Activated T-cell treated with anti-CD3 and anti-CD28 coated beads, Interleukin-2, amount 50 U/mL, for 4 hours (primary cell): ENCODE measurements around the gene NR2F2. TPM values are rescaled to one million over a fixed set of nuclear protein-coding genes. Genes with fewer than 3 reads are reported as not detected.

ENCODE experiments used
- ATAC-seq, 2 donors: fragments of 200-7000 bp; cut with Tn5 transposase; one replicate each; pipeline ENCODE4 v1.10.0; 2021
- DNase-seq: peaks from one replicate; pipeline ENCODE4 v3.0.0-alpha.2; 2020
- H3K27me3 Mint-ChIP-seq: one replicate; pipeline ENCODE4 v1.8.0; 2021; ENCODE audit warnings: low read depth, mixed read lengths
- H3K36me3 Mint-ChIP-seq: one replicate; pipeline ENCODE4 v1.8.0; 2022; ENCODE audit warnings: mixed read lengths; ENCODE audit not compliant: insufficient read depth
- H3K4me1 Mint-ChIP-seq: one replicate; pipeline ENCODE4 v1.8.0; 2021; ENCODE audit warnings: low read depth, mixed read lengths
- H3K4me3 Mint-ChIP-seq: one replicate; pipeline ENCODE4 v1.8.0; 2021; ENCODE audit warnings: mild to moderate bottlenecking, moderate library complexity, mixed read lengths
- H3K9me3 Mint-ChIP-seq: one replicate; pipeline ENCODE4 v1.8.0; 2021; ENCODE audit warnings: mixed read lengths
- total RNA-seq, 3 donors: library from RNA; stranded (reverse); gene quantifications; one replicate each; pipeline ENCODE4 v1.2.1, GENCODE V29; 2021

NR2F2 gene
- total RNA-seq, 3 donors from 2014 or later, result 0.13 to 0.24 (median 0.15) TPM

DNA sequence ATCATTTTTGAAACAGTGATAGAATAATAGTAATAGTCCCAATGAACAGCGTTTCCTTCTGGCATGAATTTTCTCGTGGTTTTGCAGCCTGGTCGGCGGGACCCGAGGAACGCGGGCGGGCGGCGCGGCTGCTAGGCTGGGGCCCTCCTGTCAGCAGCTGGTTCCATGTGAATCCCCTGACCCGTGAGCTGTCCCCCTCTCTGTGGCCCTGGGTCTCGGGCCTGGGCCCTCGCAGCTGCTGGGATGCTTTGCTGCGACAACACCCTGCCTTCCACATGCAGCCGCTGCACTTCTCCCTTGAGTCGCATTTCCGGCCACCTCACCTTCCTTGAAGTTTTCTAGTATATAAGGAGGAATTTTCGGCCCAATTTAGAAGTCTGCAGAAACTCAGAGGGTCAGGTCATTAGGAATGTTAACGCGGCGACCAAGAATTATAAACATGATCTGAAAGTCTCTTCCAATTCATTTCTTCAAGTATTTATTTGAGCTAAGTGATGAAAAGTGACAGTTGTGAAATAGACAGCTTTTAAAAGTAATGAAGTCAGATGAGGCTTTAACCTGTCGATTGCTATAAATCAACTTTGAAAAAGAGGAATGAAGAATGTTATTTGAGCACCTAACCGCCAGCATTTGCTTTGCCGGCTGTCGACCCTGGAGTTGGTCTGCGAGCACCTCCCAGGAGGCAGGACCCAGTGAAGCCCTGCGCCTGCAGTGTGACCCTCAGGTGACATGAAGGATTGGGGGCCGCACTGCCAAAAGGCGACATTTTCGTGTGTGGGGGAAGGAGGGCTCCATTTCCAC lies 27.7 kb downstream of the NR2F2 start:
- H3K4me1 Mint-ChIP-seq, result peaks cover 21% of the 10 kb centered on the region
- peaks cover 62% of the 10 kb centered on the region for H3K27me3 Mint-ChIP-seq
- H3K36me3 Mint-ChIP-seq, result no peaks in the 10 kb centered on the region
- peaks cover 5% of the 10 kb centered on the region for H3K9me3 Mint-ChIP-seq
- no peak for DNase-seq
- H3K4me3 Mint-ChIP-seq, result peak overlapping the region; percentile 76
- no peak for ATAC-seq

DNA sequence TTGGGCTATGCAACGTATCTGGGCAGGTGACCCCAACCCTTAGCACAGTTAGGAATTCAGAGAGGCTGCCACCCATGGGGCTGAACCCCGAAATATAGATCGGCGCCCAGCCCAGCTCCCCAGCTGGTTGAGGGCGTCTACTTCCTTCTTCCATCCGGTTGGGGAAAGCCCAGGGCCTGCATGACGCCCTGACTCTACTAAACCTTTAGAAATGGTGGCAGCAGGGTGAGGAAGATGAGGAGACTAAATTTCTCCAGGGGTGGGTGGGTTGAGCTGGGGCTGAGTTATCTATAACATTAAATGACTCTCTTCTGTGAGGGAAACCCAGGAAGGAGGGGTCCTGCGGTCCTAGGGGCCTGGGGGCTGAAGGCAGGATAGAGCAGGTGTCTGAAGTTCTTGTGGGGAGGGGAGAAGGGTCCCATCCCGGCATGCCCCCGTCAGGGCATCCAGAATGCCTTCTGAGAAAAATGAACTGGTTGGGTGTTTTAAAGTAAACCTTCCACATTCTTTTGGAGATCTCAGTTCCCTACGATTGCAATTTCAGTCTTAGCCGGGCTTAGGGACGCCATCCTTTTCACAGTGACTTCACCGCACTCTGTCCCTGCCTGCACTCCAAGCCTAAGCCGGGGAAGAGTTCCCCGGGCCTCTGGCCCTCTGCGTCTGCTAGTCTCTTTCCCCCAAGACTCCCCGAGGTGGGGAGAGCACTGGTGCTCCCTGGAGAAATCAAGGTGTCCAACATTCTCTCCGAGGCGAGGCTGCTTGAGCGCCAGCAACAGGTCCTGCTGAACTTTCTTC lies 28.5 kb downstream of the NR2F2 start:
- peaks cover 21% of the 10 kb centered on the region for H3K4me1 Mint-ChIP-seq
- DNase-seq, result no peak
- no peak for ATAC-seq
- H3K4me3 Mint-ChIP-seq, result no peak overlapping the region
- no peaks in the 10 kb centered on the region for H3K36me3 Mint-ChIP-seq
- peaks cover 5% of the 10 kb centered on the region for H3K9me3 Mint-ChIP-seq
- H3K27me3 Mint-ChIP-seq, result peaks cover 66% of the 10 kb centered on the region

DNA sequence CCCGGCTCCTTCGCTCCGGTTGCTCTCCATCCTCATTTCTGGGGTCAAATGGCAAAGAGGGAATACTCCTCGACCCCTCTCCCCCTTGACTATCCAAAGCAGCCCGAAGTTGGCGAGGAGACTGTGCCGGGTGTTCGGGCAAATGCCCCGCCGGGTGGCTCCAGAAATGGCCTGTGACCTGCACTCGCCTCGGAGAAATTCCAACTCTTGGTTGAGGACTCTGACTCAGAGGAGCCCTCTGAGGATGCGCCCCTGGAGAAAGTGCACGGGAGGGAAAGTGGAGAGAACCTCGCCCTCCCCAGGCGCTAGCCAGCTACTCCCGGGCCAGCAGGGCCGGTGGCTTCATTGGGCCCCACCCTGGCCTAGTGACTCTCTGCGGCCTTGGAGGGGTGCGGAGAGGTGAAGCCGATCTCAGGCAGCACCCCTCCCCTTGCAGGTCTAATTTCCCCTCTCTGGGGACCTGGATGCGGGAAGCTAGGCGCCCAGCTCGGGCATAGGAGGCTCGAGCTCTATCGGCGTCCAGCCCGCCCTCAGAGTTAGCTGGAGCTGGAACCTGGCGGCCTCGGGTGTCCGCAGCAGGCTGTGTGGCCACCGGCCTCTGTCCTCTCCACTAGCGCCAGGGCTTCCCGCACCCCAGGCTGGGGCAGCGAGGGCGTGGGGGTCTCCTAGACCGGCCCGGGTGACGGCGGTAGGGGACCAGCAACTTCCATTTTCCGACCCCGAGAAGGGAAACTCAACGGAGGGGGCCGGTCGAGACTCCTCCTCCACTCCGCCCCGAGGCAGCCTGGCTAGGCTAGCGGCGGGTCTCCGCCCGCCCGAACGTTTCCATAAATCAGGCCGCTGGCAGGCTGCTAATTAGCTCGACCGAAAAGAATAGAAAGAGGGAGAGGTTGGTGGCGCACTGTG lies 29.4 kb downstream of the NR2F2 start:
- Mint-ChIP-seq H3K4me1 (peaks cover 21% of the 10 kb centered on the region), H3K9me3 (peaks cover 5% of the 10 kb centered on the region), H3K36me3 (no peaks in the 10 kb centered on the region), H3K4me3 (no peak overlapping the region), H3K27me3 (peaks cover 71% of the 10 kb centered on the region)
- DNase-seq (no peak), ATAC-seq (no peak)

DNA sequence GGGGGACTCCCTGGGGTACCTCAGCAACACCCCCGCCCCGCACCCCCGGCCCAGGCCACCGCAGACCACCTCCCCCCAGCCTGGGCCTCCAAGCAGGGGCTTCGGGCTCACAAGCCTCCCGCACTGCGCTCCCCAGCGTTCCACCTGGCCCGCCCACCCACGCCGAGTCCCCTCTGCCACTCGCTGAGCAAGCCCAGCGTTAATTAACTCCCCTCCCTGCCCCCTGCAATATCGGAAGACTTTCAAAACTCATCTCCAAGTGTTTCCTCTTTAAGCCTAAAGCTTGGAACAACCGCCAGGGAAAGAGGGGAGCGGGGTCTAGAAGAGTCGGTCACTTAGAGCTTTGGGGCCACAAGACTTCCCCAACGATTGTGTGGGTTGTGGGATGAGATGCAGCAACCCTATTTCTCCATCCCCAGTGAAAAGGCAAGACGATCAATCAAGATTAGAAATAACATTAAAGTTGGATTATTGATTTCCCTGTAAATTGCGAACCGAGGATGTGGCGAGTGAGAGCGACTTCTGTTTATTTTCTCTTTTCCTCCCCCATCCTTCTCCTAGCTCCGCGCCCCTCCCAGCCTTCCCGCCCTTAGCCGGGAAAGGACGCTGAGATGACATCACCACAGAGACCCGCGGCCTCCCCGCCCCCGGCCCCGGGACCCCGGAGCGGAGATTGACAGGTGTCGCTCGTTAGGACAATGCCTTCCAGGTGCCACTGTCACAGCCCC lies 30.2 kb downstream of the NR2F2 start:
- H3K4me1 Mint-ChIP-seq, result peaks cover 21% of the 10 kb centered on the region
- ATAC-seq (no peak), DNase-seq (no peak)
- peaks cover 5% of the 10 kb centered on the region for H3K9me3 Mint-ChIP-seq
- H3K4me3 Mint-ChIP-seq, result no peak overlapping the region
- H3K36me3 Mint-ChIP-seq, result no peaks in the 10 kb centered on the region
- H3K27me3 Mint-ChIP-seq, result peaks cover 78% of the 10 kb centered on the region

DNA sequence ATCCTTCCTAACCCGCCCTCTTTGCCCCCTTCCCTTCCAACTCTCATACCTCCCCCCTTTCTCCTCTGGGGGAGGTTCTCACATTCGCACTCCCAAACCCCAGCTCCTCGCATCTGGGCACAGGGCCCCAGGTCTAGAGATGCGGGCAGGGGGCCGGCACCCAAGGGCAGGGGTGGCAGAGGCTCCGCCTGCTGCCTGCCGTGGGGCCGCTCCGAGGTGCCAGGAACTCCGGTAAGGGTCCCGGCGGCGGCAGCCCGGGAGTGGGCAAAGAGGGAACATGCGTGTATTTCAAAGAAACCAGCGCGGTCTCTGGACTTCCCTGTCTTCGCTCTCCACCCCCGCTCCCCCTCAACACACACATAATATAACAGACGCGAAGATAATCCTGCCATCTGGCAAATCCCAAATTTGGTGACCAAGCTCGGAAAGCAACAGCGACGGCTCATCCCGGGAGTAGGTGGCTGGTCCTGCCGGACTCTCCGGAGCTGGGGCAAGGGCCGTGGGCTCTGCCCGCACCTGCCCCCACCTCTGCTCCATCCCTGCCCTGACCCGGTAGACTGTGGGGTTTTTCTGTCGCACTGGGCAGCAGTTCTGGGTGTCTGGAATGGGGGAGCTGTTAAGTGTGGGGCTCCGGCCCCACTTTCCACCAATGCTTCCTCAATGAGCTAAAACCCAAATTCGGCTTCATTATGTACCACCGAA lies 31.0 kb downstream of the NR2F2 start:
- no peak for ATAC-seq

DNA sequence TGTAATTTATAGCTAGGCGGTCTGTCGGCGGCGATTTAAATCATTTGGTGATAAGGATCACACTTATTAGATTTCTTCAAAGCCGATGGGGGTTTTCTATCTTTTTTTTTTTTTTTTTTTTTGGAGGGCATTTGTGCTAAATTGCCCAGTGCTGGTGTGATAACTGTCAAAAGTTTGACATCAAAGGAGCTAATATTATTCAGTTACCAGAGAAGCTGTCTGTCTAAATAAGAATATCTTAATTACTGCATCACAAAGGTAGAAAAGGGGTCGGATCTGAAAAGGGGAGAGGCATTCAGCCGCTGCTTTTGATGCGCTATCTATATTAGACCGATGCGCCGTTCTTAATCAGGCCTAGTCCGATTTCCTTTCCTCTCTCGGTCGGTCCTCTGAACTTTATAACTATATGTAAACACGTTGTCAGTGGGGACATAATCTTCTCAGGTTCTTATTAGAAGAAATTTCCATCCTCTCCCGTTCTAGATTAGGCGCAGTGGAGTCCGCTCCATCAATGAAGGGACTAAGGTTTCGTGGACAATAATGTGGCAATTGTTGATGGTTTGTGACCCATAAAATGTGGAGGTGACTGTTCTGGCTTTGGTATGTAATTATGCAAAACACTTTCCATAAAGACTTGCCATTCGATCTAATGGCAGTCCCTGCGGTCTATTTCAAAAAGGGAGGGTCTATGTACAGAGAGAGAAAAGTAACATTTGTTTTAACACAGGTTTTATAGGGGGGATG lies 31.7 kb downstream of the NR2F2 start:
- peaks cover 82% of the 10 kb centered on the region for H3K27me3 Mint-ChIP-seq
- H3K36me3 Mint-ChIP-seq, result no peaks in the 10 kb centered on the region
- peaks cover 5% of the 10 kb centered on the region for H3K9me3 Mint-ChIP-seq
- no peak overlapping the region for H3K4me3 Mint-ChIP-seq
- no peak for ATAC-seq
- peaks cover 12% of the 10 kb centered on the region for H3K4me1 Mint-ChIP-seq
- DNase-seq, result no peak

More for the DNA sequence above, 31.0 kb downstream of the NR2F2 start:
- peaks cover 5% of the 10 kb centered on the region for H3K9me3 Mint-ChIP-seq
- peaks cover 17% of the 10 kb centered on the region for H3K4me1 Mint-ChIP-seq
- no peak overlapping the region for H3K4me3 Mint-ChIP-seq
- no peaks in the 10 kb centered on the region for H3K36me3 Mint-ChIP-seq
- H3K27me3 Mint-ChIP-seq, result peaks cover 83% of the 10 kb centered on the region
- no peak for DNase-seq

DNA sequence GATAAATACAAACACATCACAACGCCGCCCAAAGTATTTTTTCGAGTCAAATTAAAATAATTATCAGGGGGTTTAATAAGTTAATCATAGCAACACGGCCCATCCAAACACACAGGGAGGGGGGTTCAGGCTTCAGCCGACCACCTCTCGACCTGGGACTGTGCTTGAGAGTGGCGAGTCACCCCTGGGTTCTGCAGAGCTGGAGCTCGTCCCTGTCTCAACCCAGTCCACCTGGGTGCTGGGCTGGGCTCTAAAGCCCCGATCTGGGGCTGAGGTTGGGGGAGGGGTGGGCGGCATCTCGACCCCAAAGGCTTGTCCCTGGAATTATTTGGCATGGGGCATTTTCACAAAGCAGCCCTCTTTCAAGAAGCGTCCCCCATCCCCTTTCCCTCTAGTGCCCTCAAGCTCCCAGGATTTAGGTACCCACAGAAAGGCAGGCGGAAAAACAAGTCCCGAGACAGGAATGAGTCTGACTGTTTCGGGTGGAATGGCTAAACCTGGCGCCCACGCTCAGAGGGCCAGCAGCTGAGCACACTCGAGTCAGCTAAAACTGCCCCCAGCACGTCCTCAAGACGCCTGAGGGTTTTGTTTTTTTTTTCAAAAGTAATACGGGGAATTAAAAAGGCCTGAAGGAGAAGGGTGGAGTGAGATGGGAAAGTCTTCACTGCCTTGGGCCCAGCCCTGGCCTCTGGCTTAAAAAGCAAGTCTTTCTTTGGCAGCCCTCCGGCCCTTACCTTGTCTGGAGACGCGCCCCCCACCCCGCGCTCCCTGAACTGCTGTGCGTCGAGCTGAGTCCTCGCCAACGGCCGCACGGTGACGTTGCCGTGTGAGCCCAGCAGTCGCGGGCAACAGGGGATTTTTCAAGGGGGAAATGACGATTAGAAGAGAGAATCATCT lies 32.5 kb downstream of the NR2F2 start:
- Mint-ChIP-seq H3K9me3 (peaks cover 5% of the 10 kb centered on the region), H3K4me3 (no peak overlapping the region), H3K36me3 (no peaks in the 10 kb centered on the region), H3K27me3 (peaks cover 84% of the 10 kb centered on the region), H3K4me1 (peaks cover 6% of the 10 kb centered on the region)
- ATAC-seq (no peak), DNase-seq (no peak)

DNA sequence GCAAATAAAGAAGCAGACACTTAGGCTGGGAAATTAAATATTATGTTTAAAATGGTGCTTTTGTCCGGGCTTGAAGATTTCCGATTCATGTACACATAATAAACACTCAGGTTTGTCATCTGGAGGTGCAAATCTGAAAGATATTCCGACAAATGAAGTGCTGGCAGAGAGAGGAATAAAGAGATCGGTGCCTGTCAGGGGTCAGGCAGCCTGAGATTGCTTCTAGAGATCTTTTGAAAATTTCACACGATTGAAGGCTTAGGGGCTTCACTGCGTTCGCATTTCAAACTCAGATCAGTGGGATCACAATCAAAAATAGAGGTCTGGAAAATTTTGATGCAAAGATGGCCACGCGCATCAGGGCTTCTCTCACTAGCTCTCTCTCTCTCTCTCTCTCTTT lies 33.2 kb downstream of the NR2F2 start:
- no peak for DNase-seq

DNA sequence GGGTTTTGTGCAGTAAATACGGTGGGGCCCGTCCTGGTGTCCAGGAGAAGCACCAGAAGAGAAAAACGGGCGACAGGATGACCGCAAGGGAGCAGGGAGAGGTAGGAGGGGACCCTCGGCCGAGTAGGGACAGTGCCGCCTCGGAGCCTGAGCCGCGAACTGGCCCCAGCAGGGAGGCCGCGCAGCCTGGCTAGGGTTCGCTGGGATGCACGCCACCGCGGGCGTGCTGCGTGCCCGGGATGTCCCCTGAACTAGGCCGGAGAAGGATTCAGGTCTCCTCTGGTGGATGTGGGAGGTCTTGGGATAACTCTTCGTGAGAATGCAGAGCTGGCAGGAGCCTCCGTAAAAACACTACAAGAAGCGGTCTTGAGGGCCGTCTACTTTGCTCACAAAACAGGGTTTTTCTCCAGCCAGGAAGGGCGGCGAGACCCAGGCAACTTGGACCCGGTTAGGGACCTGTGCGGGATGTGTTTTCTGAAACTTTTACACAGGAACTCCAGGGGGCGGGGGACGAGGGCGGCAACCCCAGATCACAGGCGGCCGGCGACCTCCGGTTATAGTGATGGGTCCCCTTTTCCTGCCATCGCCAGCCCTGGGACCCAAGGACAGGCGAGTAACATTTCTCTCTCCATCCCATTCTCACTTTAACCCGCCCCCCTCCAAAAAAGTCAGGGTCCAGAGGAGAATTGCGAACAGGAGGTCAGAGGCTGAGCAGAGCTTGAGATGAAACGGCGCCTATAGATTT lies 35.5 kb downstream of the NR2F2 start:
- no peak overlapping the region for H3K4me3 Mint-ChIP-seq
- ATAC-seq, result no peak

More for the DNA sequence above, 33.2 kb downstream of the NR2F2 start:
- Mint-ChIP-seq H3K4me3 (no peak overlapping the region), H3K36me3 (no peaks in the 10 kb centered on the region), H3K9me3 (peaks cover 5% of the 10 kb centered on the region), H3K27me3 (peaks cover 83% of the 10 kb centered on the region), H3K4me1 (no peaks in the 10 kb centered on the region)
- no peak for ATAC-seq

DNA sequence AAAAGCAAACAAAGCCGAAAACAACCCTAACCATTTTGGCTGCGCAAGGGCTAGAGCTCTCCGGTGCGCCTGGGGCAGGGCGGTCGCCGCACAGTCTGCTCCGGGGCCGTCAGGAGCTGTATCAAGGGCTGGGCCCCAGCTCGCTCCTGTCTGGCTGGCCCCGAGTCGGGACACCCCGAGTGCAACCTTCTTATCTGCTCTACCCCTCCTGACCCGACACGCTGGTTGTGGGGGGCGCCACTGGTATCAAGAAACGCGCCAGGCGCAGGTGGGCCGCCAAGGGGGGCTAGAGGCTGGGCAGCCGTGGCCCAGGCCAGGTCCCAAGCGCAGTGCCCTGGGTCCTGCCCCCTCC lies 36.0 kb downstream of the NR2F2 start:
- no peaks in the 10 kb centered on the region for H3K36me3 Mint-ChIP-seq
- peaks cover 85% of the 10 kb centered on the region for H3K27me3 Mint-ChIP-seq
- DNase-seq (no peak), ATAC-seq (no peak)
- H3K4me1 Mint-ChIP-seq, result no peaks in the 10 kb centered on the region
- H3K4me3 Mint-ChIP-seq, result no peak overlapping the region
- peaks cover 5% of the 10 kb centered on the region for H3K9me3 Mint-ChIP-seq

More for the DNA sequence above, 35.5 kb downstream of the NR2F2 start:
- H3K27me3 Mint-ChIP-seq, result peaks cover 87% of the 10 kb centered on the region
- H3K36me3 Mint-ChIP-seq, result no peaks in the 10 kb centered on the region
- no peak for DNase-seq
- H3K4me1 Mint-ChIP-seq, result no peaks in the 10 kb centered on the region
- peaks cover 5% of the 10 kb centered on the region for H3K9me3 Mint-ChIP-seq

DNA sequence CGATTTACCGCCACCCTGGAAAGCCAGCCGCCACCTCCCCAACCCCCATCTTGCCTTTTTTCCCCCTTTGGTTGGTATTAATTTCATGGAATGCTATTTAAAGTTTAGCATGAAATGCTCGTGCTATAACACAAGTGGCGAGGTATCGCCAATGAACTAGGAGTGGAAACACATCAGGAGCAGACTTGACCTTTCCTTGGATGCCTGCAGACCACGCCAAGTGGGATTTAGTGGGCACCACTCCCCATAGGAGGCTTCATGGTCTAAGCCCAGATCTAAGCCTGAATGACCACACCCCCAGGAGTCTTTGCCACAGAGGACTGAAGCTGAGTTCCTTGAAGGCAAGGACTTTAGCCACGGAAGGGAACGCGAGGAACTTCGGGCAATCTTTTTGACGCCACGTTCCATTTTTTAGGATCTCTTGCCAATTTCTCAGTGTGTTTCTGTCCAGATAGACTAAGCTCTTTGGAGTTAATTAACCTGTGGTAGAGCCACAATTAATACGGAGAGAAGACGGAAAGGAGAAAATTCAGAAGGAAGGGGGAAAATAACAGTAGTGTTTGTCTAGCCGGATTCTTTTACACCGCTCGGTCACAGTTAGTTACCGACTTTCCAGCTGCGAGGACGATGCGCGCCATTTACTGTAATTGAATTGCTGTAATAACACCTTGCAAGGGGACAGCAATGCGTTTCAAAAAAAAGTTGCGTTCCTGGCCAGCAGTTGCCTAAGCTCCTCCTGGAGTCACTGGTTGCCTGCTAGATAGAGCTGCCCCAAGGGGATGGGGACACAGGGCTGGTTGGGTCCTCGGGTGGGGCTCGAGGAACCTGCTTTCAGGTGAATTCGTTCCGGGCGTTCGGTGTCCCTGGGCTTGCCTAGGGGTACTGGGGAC lies 37.1 kb downstream of the NR2F2 start:
- Mint-ChIP-seq H3K9me3 (peaks cover under 1% of the 10 kb centered on the region), H3K36me3 (no peaks in the 10 kb centered on the region), H3K27me3 (peaks cover 80% of the 10 kb centered on the region), H3K4me3 (no peak overlapping the region), H3K4me1 (no peaks in the 10 kb centered on the region)
- ATAC-seq (no peak), DNase-seq (no peak)
